GM12878 (cell line): Measurements from ENCODE around the gene KCNN3. TPM values are rescaled to one million over a fixed set of nuclear protein-coding genes. Genes with fewer than 3 reads are reported as not detected.

Source experiments
- ATAC-seq: fragments of 200-7000 bp; cut with Tn5 transposase; 3 replicates; pipeline ENCODE4 v1.9.1; 2020; ENCODE audit warnings: mild to moderate bottlenecking, moderate library complexity
- BruUV-seq: library from RNA; stranded (reverse); fragments of 400-500 nt; replicated peaks from 2 replicates; lab custom pipeline; 2021; lab: Mats Ljungman, UMichigan
- CTCF ChIA-PET: fragments of 300-600 bp; sonication (Branson Sonifier 250); formaldehyde crosslinking; extraction: SDS; loops from one replicate; lab custom pipeline; 2021; ENCODE audit warnings: inconsistent platforms; lab: Yijun Ruan, JAX
- POLR2A ChIA-PET: fragments of 350-600 bp; formaldehyde crosslinking; extraction: SDS; loops from one replicate; lab custom pipeline; 2021; ENCODE audit warnings: inconsistent platforms; lab: Charles Lee
- RAD21 ChIA-PET: fragments of 300-600 bp; sonication (Branson Sonifier 250); formaldehyde crosslinking; loops from one replicate; lab custom pipeline; 2023; ENCODE audit warnings: antibody characterized with exemption; ENCODE audit not compliant: unreplicated experiment; lab: Charles Lee
- SMC1A ChIA-PET: fragments of 300-600 bp; sonication (Branson Sonifier 250); formaldehyde crosslinking; loops from one replicate; lab custom pipeline; 2023; ENCODE audit not compliant: unreplicated experiment, uncharacterized antibody; lab: Charles Lee
- DNase-seq: peaks from one replicate; pipeline ENCODE4 v3.0.0-alpha.2; 2011; ENCODE audit warnings: low read depth, low spot score
- FAIRE-seq: peaks from 3 replicates; lab custom pipeline; 2011; peaks lifted over from hg19 to GRCh38; lab: Jason Lieb, UNC
- H2AFZ ChIP-seq: 2 replicates; pipeline ENCODE4 v1.6.0; 2011; ENCODE audit warnings: low read depth, low read length, control low read depth; ENCODE audit not compliant: control insufficient read depth
- H3K27ac ChIP-seq: 2 replicates; pipeline ENCODE4 v1.5.1; 2011; ENCODE audit warnings: control low read depth; ENCODE audit not compliant: control insufficient read depth, insufficient read depth
- H3K27me3 ChIP-seq, 2 experiments: replicated peaks in 1 of 2; 2 replicates each; pipeline versions ENCODE4 v1.6.0 to v1.6.1; 2011; ENCODE audit warnings: low read length in 1 of 2; ENCODE audit not compliant: control insufficient read depth in 2 of 2, insufficient read depth in 2 of 2
- H3K36me3 ChIP-seq, 2 experiments: 2 replicates each; pipeline ENCODE4 v1.5.1; 2011; ENCODE audit warnings: low read length in 1 of 2; ENCODE audit not compliant: control insufficient read depth in 2 of 2, insufficient read depth in 2 of 2
- H3K4me1 ChIP-seq: 2 replicates; pipeline ENCODE4 v1.6.1; 2011; ENCODE audit warnings: mild to moderate bottlenecking, low read length, moderate library complexity, mixed read lengths; ENCODE audit not compliant: control insufficient read depth, insufficient read depth
- H3K4me2 ChIP-seq: 2 replicates; pipeline ENCODE4 v1.6.0; 2011; ENCODE audit warnings: control low read depth; ENCODE audit not compliant: control insufficient read depth, insufficient read depth
- H3K4me3 ChIP-seq: fragments of 200-600 bp; sonication (generic); 2 replicates; pipeline ENCODE4 v1.5.1; 2016
- H3K79me2 ChIP-seq: 2 replicates; pipeline ENCODE4 v1.6.0; 2011; ENCODE audit warnings: low read length; ENCODE audit not compliant: control insufficient read depth, insufficient read depth
- H3K9ac ChIP-seq: 2 replicates; pipeline ENCODE4 v1.8.0; 2011; ENCODE audit warnings: low read length, control low read depth, mixed read lengths; ENCODE audit not compliant: control insufficient read depth, insufficient read depth
- H3K9me3 ChIP-seq: replicated peaks from 3 replicates; pipeline ENCODE4 v1.5.1; 2011; ENCODE audit warnings: mild to moderate bottlenecking, low read length; ENCODE audit not compliant: control insufficient read depth, insufficient read depth
- H4K20me1 ChIP-seq: 2 replicates; pipeline ENCODE4 v1.6.0; 2011; ENCODE audit not compliant: control insufficient read depth, insufficient read depth
- BHLHE40 ChIP-seq, 2 experiments: fragments of 450-650 bp in 1 of 2; IDR thresholded peaks; 2 replicates each; pipeline ENCODE4 v1.6.1; 2011 to 2017; ENCODE audit warnings: low read depth in 2 of 2, borderline replicate concordance in 1 of 2, improper control_type of control experiment in 1 of 2, low read length in 1 of 2, mild to moderate bottlenecking in 1 of 2
- GABPA ChIP-seq: IDR thresholded peaks from 2 replicates; pipeline ENCODE4 v1.6.1; 2014; ENCODE audit warnings: antibody characterized with exemption, low read depth, mild to moderate bottlenecking, inconsistent platforms
- JUND ChIP-seq: IDR thresholded peaks from 2 replicates; pipeline ENCODE4 v1.6.1; 2012; ENCODE audit warnings: low read depth, mild to moderate bottlenecking, low read length, improper control_type of control experiment, moderate library complexity
- PML ChIP-seq: IDR thresholded peaks from 2 replicates; pipeline ENCODE4 v1.6.1; 2012; ENCODE audit warnings: low read length, inconsistent platforms
- RBBP5 ChIP-seq: fragments of 200-600 bp; sonication (generic); conservative IDR thresholded peaks from 2 replicates; pipeline ENCODE4 v1.6.1; 2016
- RUNX3 ChIP-seq: IDR thresholded peaks from 2 replicates; pipeline ENCODE4 v1.6.1; 2012; ENCODE audit warnings: low read length, inconsistent platforms
- SPI1 ChIP-seq: IDR thresholded peaks from 2 replicates; pipeline ENCODE4 v1.6.1; 2011; ENCODE audit warnings: low read depth, mild to moderate bottlenecking, low read length, moderate library complexity, borderline replicate concordance; ENCODE audit not compliant: insufficient read depth
- WRNIP1 ChIP-seq: IDR thresholded peaks from 2 replicates; pipeline ENCODE4 v1.6.1; 2011; ENCODE audit warnings: low read depth, low read length, improper control_type of control experiment, borderline replicate concordance
- WGBS: methylation state at CpG from one replicate; pipeline ENCODE4 v1.1.6; 2016; ENCODE audit warnings: low lambda C conversion rate; ENCODE audit not compliant: insufficient replicate concordance, insufficient coverage; ENCODE audit errors: missing lambda C conversion rate; 5-methylcytosine and 5-hydroxymethylcytosine counted together
- in situ Hi-C: fragments of 300-500 bp; cut with MboI; formaldehyde crosslinking; loops from 9 replicates; pipeline ENCODE4 v1.14.3; 2018; ENCODE audit warnings: mixed read lengths
- intact Hi-C: fragments of 100-400 bp; cut with micrococcal nuclease; formaldehyde crosslinking; loops from one replicate; pipeline ENCODE4 v1.14.2; 2022; ENCODE audit not compliant: unreplicated experiment
- polyA plus RNA-seq, 11 experiments: library from polyadenylated mRNA; depleted of rRNA in 4 of 11; unstranded in 6 of 11; stranded (reverse) in 5 of 11; fragments of >200 nt; fragmentation: Nextera tagmentation in 4 of 11; fragmentation: Illumina TruSeq in 1 of 11; extraction: Ambion mirVana in 4 of 11; extraction: Trizol in 1 of 11; gene quantifications; 1 replicate in 1 of 11; 2 replicates in 10 of 11; pipeline versions ENCODE4 v1.2.1 to v1.2.3, GENCODE V29; 2011 to 2016; ENCODE audit warnings: inconsistent platforms in 2 of 11, missing spikeins in 2 of 11, low read depth in 1 of 11
- total RNA-seq, 4 experiments: library from RNA; depleted of rRNA in 3 of 4; stranded (reverse); fragments of >200 nt in 3 of 4; fragmentation: Illumina TruSeq in 1 of 4; extraction: Trizol in 1 of 4; gene quantifications; 2 replicates each; pipeline versions ENCODE4 v1.2.1 to v1.2.3, GENCODE V29; 2013 to 2021
- TF ChIP-seq, protein P1 (sequence below): IDR thresholded peaks from 2 replicates; pipeline ENCODE4 v1.6.1; 2012; ENCODE audit warnings: low read depth, low read length, improper control_type of control experiment

The KCNN3 gene
- total and polyA plus RNA-seq, 10 of the 15 experiments (the other 5 are each of a cell fraction or from before 2014, with no cell fraction given), result 3.5 to 26.4 (median 14.9) TPM

DNA sequence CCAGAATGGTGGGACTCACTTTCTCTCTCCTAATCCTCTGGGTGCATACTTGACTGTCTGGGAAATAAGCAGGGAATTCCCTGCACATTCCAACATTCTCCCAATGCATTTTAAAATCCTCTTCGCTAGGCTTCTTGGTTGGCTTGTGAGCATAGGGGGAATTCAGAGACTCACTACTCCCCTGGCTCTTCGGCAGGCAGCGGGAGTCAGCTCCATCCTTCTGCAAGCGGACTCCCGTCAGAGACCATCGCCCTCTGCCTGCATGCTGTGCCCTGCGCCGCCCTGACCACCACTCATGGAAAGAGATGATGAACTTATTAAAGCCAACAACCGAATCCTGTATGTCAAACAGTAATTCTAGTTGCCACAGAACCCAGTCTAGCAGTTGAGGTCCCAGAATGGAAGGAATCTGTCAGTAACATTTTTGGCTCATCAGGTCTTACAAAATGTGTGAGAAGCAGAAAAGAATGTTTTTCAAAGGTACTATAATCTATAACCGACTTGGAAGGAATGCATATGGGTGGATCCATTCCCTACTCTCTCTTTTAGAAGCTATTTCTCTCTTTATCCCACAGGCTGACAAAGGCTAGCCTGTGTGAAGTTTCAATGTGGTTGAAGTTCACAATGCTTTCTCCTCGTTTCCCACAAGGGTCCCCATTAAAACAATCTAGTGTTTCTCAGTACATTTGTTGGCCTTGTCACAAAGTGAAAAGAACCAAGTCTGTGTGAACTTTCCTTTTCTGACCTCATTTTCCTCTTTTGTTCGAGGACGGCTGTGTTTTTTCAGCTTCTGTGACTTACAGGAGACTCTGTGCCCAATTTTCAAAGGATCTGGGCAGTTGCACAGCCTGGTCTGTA lies 143.0 kb downstream of the KCNN3 start:
- DNase-seq (peak; percentile 35), FAIRE-seq (no peak), ATAC-seq (no peak)
- H3K9ac ChIP-seq, result no peak overlapping the region
- TF ChIP-seq RBBP5, result no peak
- in situ Hi-C loops, result no loop called here
- no peak overlapping the region for H2AFZ ChIP-seq
- no peaks in the 10 kb centered on the region for H3K27me3 ChIP-seq
- no TSS peak for BruUV-seq
- ChIA-PET CTCF (no interaction called here), POLR2A (no interaction called here), SMC1A (interaction anchor here (0.8 to 1.3 kb wide), 3 partner anchors 9 to 13 kb away, joined by 3 to 4 read pairs (median 3); no protein-coding TSS in a partner anchor), RAD21 (interaction anchor here (1.1 kb wide), 1 partner anchor 10 kb away, joined by 3 read pairs; no protein-coding TSS in a partner anchor)
- no peak overlapping the region for H3K4me3 ChIP-seq
- H3K27ac ChIP-seq, result no peak overlapping the region
- no peaks in the 10 kb centered on the region for H4K20me1 ChIP-seq
- no peaks in the 10 kb centered on the region for H3K9me3 ChIP-seq
- intact Hi-C loops, result no loop called here
- H3K36me3 ChIP-seq, result peaks cover under 1 to 3% of the 10 kb centered on the region in 2 experiments; a peak in 3 of 4 replicates
- H3K79me2 ChIP-seq, result no peaks in the 10 kb centered on the region
- peaks cover 13% of the 10 kb centered on the region for H3K4me1 ChIP-seq
- H3K4me2 ChIP-seq, result no peak overlapping the region
- 88% methylated on average over 13 of the region's 13 CpGs for WGBS

- POLR2A ChIA-PET, result no interaction called here
Measured at GRCh38 chr1:154726443-154726842, 143.6 kb downstream of the KCNN3 start.

More at GRCh38 chr1:154726443-154726842, 143.6 kb downstream of the KCNN3 start:
- Histone ChIP-seq H3K4me2 (no peak overlapping the region), H3K36me3 (peaks cover 0 to 3% of the 10 kb centered on the region in 2 experiments; a peak in 3 of 4 replicates), H3K27ac (no peak overlapping the region), H2AFZ (no peak overlapping the region), H3K9ac (no peak overlapping the region), H3K9me3 (no peaks in the 10 kb centered on the region), H3K27me3 (no peaks in the 10 kb centered on the region), H3K79me2 (no peaks in the 10 kb centered on the region), H3K4me1 (peaks cover 13% of the 10 kb centered on the region), H4K20me1 (no peaks in the 10 kb centered on the region), H3K4me3 (no peak overlapping the region)
- BruUV-seq, result no TSS peak
- RAD21 ChIA-PET, result interaction anchor here (1.1 kb wide), 1 partner anchor 9 kb away, joined by 3 read pairs; no protein-coding TSS in a partner anchor
- FAIRE-seq, result peak; percentile 44
- intact Hi-C loops, result no loop called here
- CTCF ChIA-PET, result interaction anchor here (0.8 kb wide), 1 partner anchor 166 kb away, joined by 3 read pairs; no protein-coding TSS in a partner anchor
- 35% methylated on average over 10 of the region's 10 CpGs for WGBS
- peak; percentile 35 for DNase-seq
- in situ Hi-C loops, result no loop called here
- ATAC-seq, result peak; percentile 75
- SMC1A ChIA-PET, result interaction anchor here (1.1 kb wide), 1 partner anchor 14 kb away, joined by 3 read pairs; no protein-coding TSS in a partner anchor
- TF ChIP-seq PML, result no peak
- TF ChIP-seq SPI1, result peak; percentile 70; the same call in 1 of the 2 replicates
- no peak for TF ChIP-seq RBBP5
- peak; percentile 54 to 78; a peak in 3 of 4 replicates for TF ChIP-seq BHLHE40 (IDR thresholded peaks at IDR 0.05; ENCODE audit: borderline replicate concordance in 1 of 2, low read depth in 2 of 2, low read length in 1 of 2)
- TF ChIP-seq JUND, result no peak
- no peak for TF ChIP-seq WRNIP1
- no peak for TF ChIP-seq GABPA
- TF ChIP-seq, protein P1, sequence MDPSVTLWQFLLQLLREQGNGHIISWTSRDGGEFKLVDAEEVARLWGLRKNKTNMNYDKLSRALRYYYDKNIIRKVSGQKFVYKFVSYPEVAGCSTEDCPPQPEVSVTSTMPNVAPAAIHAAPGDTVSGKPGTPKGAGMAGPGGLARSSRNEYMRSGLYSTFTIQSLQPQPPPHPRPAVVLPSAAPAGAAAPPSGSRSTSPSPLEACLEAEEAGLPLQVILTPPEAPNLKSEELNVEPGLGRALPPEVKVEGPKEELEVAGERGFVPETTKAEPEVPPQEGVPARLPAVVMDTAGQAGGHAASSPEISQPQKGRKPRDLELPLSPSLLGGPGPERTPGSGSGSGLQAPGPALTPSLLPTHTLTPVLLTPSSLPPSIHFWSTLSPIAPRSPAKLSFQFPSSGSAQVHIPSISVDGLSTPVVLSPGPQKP, result no peak
- TF ChIP-seq RUNX3, result no peak
